Heart left ventricle (tissue), 16 donors: ENCODE results near the gene DNAH3. TPM values are rescaled to one million over a fixed set of nuclear protein-coding genes. Genes with fewer than 3 reads are reported as not detected.

Experiments
- ATAC-seq, 4 donors: fragments of 200-7000 bp; cut with Tn5 transposase; one replicate each; pipeline ENCODE4 v1.9.1; 2020 to 2022; ENCODE audit warnings: moderate library complexity in 4 of 4, mild to moderate bottlenecking in 3 of 4, moderate number of reproducible peaks in 1 of 4
- DNase-seq, 5 donors: peaks; one replicate each; pipeline ENCODE4 v3.0.0-alpha.2; 2020
- H3K27ac ChIP-seq, 12 donors: fragments of 200-600 bp; sonication (generic) in 4 of 12; one replicate each; pipeline versions ENCODE4 v1.5.0 to v1.8.0; 2016 to 2022; ENCODE audit warnings: mild to moderate bottlenecking in 2 of 12
- H3K27me3 ChIP-seq, 9 donors: fragments of 200-600 bp; sonication (generic) in 2 of 9; one replicate each; pipeline versions ENCODE4 v1.5.1 to v1.8.0; 2016 to 2022; ENCODE audit warnings: mild to moderate bottlenecking in 3 of 9
- H3K36me3 ChIP-seq, 9 donors: fragments of 200-600 bp; sonication (generic) in 2 of 9; one replicate each; pipeline versions ENCODE4 v1.5.0 to v1.8.0; 2018 to 2022; ENCODE audit warnings: mild to moderate bottlenecking in 2 of 9
- H3K4me1 ChIP-seq, 12 donors: fragments of 200-600 bp; sonication (generic) in 4 of 12; one replicate each; pipeline versions ENCODE4 v1.5.0 to v1.8.0; 2016 to 2022; ENCODE audit warnings: mild to moderate bottlenecking in 3 of 12
- H3K4me3 ChIP-seq, 12 donors: fragments of 200-600 bp; sonication (generic) in 4 of 12; one replicate each; pipeline versions ENCODE4 v1.5.0 to v1.8.0; 2017 to 2022; ENCODE audit warnings: mild to moderate bottlenecking in 9 of 12, moderate library complexity in 4 of 12
- H3K9me3 ChIP-seq, 12 donors: fragments of 200-600 bp; sonication (generic) in 4 of 12; one replicate each; pipeline versions ENCODE4 v1.5.0 to v1.8.0; 2016 to 2022; ENCODE audit warnings: mild to moderate bottlenecking in 1 of 12
- CTCF ChIP-seq, 12 donors: fragments of 200-600 bp; sonication (generic) in 4 of 12; IDR thresholded peaks; one replicate each; pipeline versions ENCODE4 v1.5.0 to v1.8.0; 2018 to 2022; ENCODE audit warnings: antibody characterized with exemption in 12 of 12, mild to moderate bottlenecking in 5 of 12
- POLR2A ChIP-seq, 2 donors: fragments of 450-650 bp; IDR thresholded peaks; one replicate each; pipeline ENCODE4 v1.6.1; 2017; ENCODE audit warnings: antibody characterized with exemption in 2 of 2, mild to moderate bottlenecking in 2 of 2, moderate library complexity in 2 of 2
- WGBS, 4 donors: extraction: QIAGEN DNeasy Blood & Tissue Kit in 2 of 4; methylation state at CpG; one replicate each; pipeline versions ENCODE4 v1.1.5 to v1.1.7; 2013 to 2018; 5-methylcytosine and 5-hydroxymethylcytosine counted together
- intact Hi-C, 10 donors: fragments of 100-400 bp; cut with DNase I; formaldehyde crosslinking; loops; one replicate each; pipeline versions ENCODE4 v1.11.1 to v1.14.2; 2022
- polyA plus RNA-seq, 2 donors: library from polyadenylated mRNA; stranded (reverse); fragments of 200-250 nt; gene quantifications; one replicate each; pipeline ENCODE4 v1.2.3, GENCODE V29; 2013
- total RNA-seq, 9 donors: library from RNA; depleted of rRNA in 2 of 9; stranded (reverse); fragments of >200 nt in 2 of 9; fragmentation: NEBNext Ultra II Directional in 3 of 9; extraction: Animal tissue kit (Norgen Biotek cat#: 25700) in 3 of 9; gene quantifications; one replicate each; pipeline versions ENCODE4 v1.1.0 to v1.2.4, GENCODE V29; 2016 to 2023
- donor health status: ischemic (EF 13 %, LVEDD 7.1; RV severe dilation, severe dysfunction).
- donor health status: healthy with polysubstance abuse.
- donor health status: DM: no; HTN: yes; CAD: no.
- donor health status: DM: no; HTN: no; CAD: no.
- donor health status: ischemic (EF 25% LVEDD 6.9; RV normal size, moderate dysfunction).
- donor health status: ischemic (EF 25% LVEDD 5.7; RV mildly dilated, moderate dysfunction).
- donor health status: healthy.
- donor health status: DM: yes; HTN: yes; CAD: no.
- donor health status: ischemic (EF 35%, LVEDD 5.7; RV mildly dilated, moderate dysfunction).
- donor health status: nonischemic (EF 11% LVEDD 7.7; RV severe dilation, severe dysfunction).
- donor health status: DM: yes; HTN: yes; CAD: no.
- donor health status: PGD.
- donor health status: ischemic (EF 29% LVEDD 5.4; RV normal size, mild dysfunction).
- donor health status: nonischemic (EF 23%, LVEDD 6.1; RV moderate dilation, normal function).

The DNAH3 gene
- total and polyA plus RNA-seq, 11 donors: 0.01 to 2.0 (median 0.87) TPM

- H3K4me1 ChIP-seq: no peaks in the 10 kb centered on the region
- H3K27me3 ChIP-seq: no peaks in the 10 kb centered on the region
- H3K4me3 ChIP-seq: no peak overlapping the region
- no peak for ATAC-seq
- no peak for DNase-seq
- H3K9me3 ChIP-seq: no peaks in the 10 kb centered on the region
- no peak overlapping the region for H3K27ac ChIP-seq
- TF ChIP-seq POLR2A (IDR thresholded peaks at IDR 0.05): no peak
- no peak for TF ChIP-seq CTCF (IDR thresholded peaks at IDR 0.05)
- 77 to 92% (median 85%) methylated on average over 5 of the region's 5 CpGs for WGBS, 4 donors
- intact Hi-C loops: no loop called here
- H3K36me3 ChIP-seq: no peaks in the 10 kb centered on the region
Observed at GRCh38 chr16:20969386-20969785, 181.3 kb downstream of the DNAH3 start.

- TF ChIP-seq CTCF (IDR thresholded peaks at IDR 0.05) (no peak), POLR2A (IDR thresholded peaks at IDR 0.05) (no peak)
- ATAC-seq (no peak), DNase-seq (no peak)
- Histone ChIP-seq H3K9me3 (no peaks in the 10 kb centered on the region), H3K27ac (no peak overlapping the region), H3K4me1 (no peaks in the 10 kb centered on the region), H3K27me3 (no peaks in the 10 kb centered on the region), H3K4me3 (no peak overlapping the region), H3K36me3 (no peaks in the 10 kb centered on the region)
- intact Hi-C loops: no loop called here
- 60 to 75% (median 64%) methylated on average over 3 of the region's 3 CpGs for WGBS, 4 donors
Observed at GRCh38 chr16:20968765-20969164, 181.9 kb downstream of the DNAH3 start.

GRCh38 chr16:20960899-20961298 is 189.7 kb downstream of the DNAH3 start:
- DNase-seq (no peak), ATAC-seq (no peak)
- no peak overlapping the region for H3K27ac ChIP-seq
- no peak overlapping the region for H3K4me3 ChIP-seq
- WGBS, 4 donors: 77 to 92% (median 90%) methylated on average over 5 of the region's 5 CpGs
- H3K36me3 ChIP-seq: no peaks in the 10 kb centered on the region
- no peaks in the 10 kb centered on the region for H3K9me3 ChIP-seq
- intact Hi-C loops: no loop called here
- TF ChIP-seq POLR2A (IDR thresholded peaks at IDR 0.05) (no peak), CTCF (IDR thresholded peaks at IDR 0.05) (no peak)
- no peaks in the 10 kb centered on the region for H3K4me1 ChIP-seq
- H3K27me3 ChIP-seq: no peaks in the 10 kb centered on the region

GRCh38 chr16:20957153-20957552 is 193.5 kb downstream of the DNAH3 start:
- ATAC-seq (no peak), DNase-seq (no peak)
- Histone ChIP-seq H3K27ac (no peak overlapping the region), H3K36me3 (no peaks in the 10 kb centered on the region), H3K27me3 (no peaks in the 10 kb centered on the region), H3K9me3 (no peaks in the 10 kb centered on the region), H3K4me3 (no peak overlapping the region), H3K4me1 (no peaks in the 10 kb centered on the region)
- intact Hi-C loops: no loop called here
- TF ChIP-seq CTCF (IDR thresholded peaks at IDR 0.05) (no peak), POLR2A (IDR thresholded peaks at IDR 0.05) (no peak)
- WGBS, 4 donors: 79 to 90% (median 85%) methylated on average over 2 to 3 of the region's 3 CpGs
